Panc1 (cell line): ENCODE measurements around the gene ZNF366. TPM values are rescaled to one million over a fixed set of nuclear protein-coding genes. Genes with fewer than 3 reads are reported as not detected.

Source experiments
- ATAC-seq: fragments of 200-7000 bp; cut with Tn5 transposase; 2 replicates; pipeline ENCODE4 v1.9.1; 2020; ENCODE audit warnings: mild to moderate bottlenecking, moderate library complexity
- BruUV-seq: library from RNA; stranded (reverse); fragments of 400-500 nt; replicated peaks from 2 replicates; lab custom pipeline; 2021; lab: Mats Ljungman, UMichigan
- CTCF ChIA-PET: fragments of 300-600 bp; sonication (Branson Sonifier 250); formaldehyde crosslinking; loops from one replicate; lab custom pipeline; 2022; ENCODE audit warnings: antibody characterized with exemption; lab: Charles Lee
- POLR2A ChIA-PET: fragments of 300-600 bp; sonication (Branson Sonifier 250); formaldehyde crosslinking; loops from one replicate; lab custom pipeline; 2022; ENCODE audit warnings: antibody characterized with exemption; lab: Charles Lee
- DNase-seq: peaks from one replicate; pipeline ENCODE4 v3.0.0-alpha.2; 2010; ENCODE audit warnings: low read depth, low spot score
- H3K27ac ChIP-seq: 2 replicates; pipeline ENCODE4 v1.5.1; 2011; ENCODE audit warnings: mild to moderate bottlenecking, low read length, inconsistent platforms
- H3K27me3 ChIP-seq: fragments of 200-500 bp; sonication (Bioruptor generic); 2 replicates; pipeline ENCODE4 v1.6.0; 2014; ENCODE audit warnings: low read length, inconsistent platforms; ENCODE audit not compliant: control insufficient read depth, insufficient read depth
- H3K36me3 ChIP-seq: fragments of 200-500 bp; sonication (Bioruptor generic); 2 replicates; pipeline ENCODE4 v1.5.1; 2014; ENCODE audit warnings: inconsistent platforms, mild to moderate bottlenecking, low read length, moderate library complexity; ENCODE audit not compliant: control insufficient read depth, insufficient read depth
- H3K4me1 ChIP-seq: 2 replicates; pipeline ENCODE4 v1.5.1; 2011; ENCODE audit warnings: inconsistent platforms, mild to moderate bottlenecking, low read length, moderate library complexity; ENCODE audit not compliant: control insufficient read depth, insufficient read depth
- H3K4me3 ChIP-seq, 2 experiments: 2 replicates each; pipeline ENCODE4 v1.5.1; 2011 to 2012; ENCODE audit warnings: low read depth in 2 of 2, low read length in 2 of 2, mild to moderate bottlenecking in 2 of 2, inconsistent platforms in 1 of 2, moderate library complexity in 1 of 2
- H3K9me3 ChIP-seq: fragments of 200-500 bp; sonication (Bioruptor generic); 2 replicates; pipeline ENCODE4 v1.5.1; 2014; ENCODE audit warnings: low read depth, mild to moderate bottlenecking, inconsistent platforms, low read length, moderate library complexity; ENCODE audit not compliant: control insufficient read depth, insufficient read depth
- CTCF ChIP-seq: fragments of 450-650 bp; IDR thresholded peaks from 2 replicates; pipeline ENCODE4 v1.5.1; 2017; ENCODE audit warnings: mild to moderate bottlenecking
- POLR2AphosphoS5 ChIP-seq: IDR thresholded peaks from 2 replicates; pipeline ENCODE4 v1.6.1; 2012; ENCODE audit warnings: mild to moderate bottlenecking, low read depth, low read length, moderate library complexity
- REST ChIP-seq, 2 experiments: IDR thresholded peaks; 2 replicates each; pipeline ENCODE4 v1.6.1; 2011 to 2012; ENCODE audit warnings: low read depth in 2 of 2, control low read depth in 1 of 2, low read length in 1 of 2, mild to moderate bottlenecking in 1 of 2, moderate library complexity in 1 of 2; ENCODE audit not compliant: insufficient read depth in 1 of 2
- SIN3A ChIP-seq: IDR thresholded peaks from 2 replicates; pipeline ENCODE4 v1.6.1; 2012; ENCODE audit warnings: low read depth, mild to moderate bottlenecking, low read length, moderate library complexity, borderline replicate concordance; ENCODE audit not compliant: insufficient read depth
- TCF7L2 ChIP-seq: IDR thresholded peaks from 2 replicates; pipeline ENCODE4 v1.6.1; 2011; ENCODE audit warnings: mild to moderate bottlenecking, low read depth, low read length, inconsistent platforms
- in situ Hi-C: cut with HindIII; loops from 2 replicates; pipeline ENCODE4 v1.10.0; 2016; ENCODE audit warnings: low sequenced_read_pairs, low pct_unique_long_range_greater_than_20kb
- intact Hi-C: fragments of 100-400 bp; cut with micrococcal nuclease; formaldehyde crosslinking; loops from one replicate; pipeline ENCODE4 v1.10.0; 2022; ENCODE audit not compliant: unreplicated experiment
- total RNA-seq: library from RNA; stranded (reverse); gene quantifications from one replicate; pipeline ENCODE4 v1.2.1, GENCODE V29; 2021; ENCODE audit not compliant: unreplicated experiment

The ZNF366 gene
- total RNA-seq, 1 experiment from 2014 or later: not detected

- no peaks in the 10 kb centered on the region for H3K9me3 ChIP-seq
- DNase-seq: no peak
- ChIA-PET POLR2A (no interaction called here), CTCF (no interaction called here)
- H3K27me3 ChIP-seq: no peaks in the 10 kb centered on the region
- H3K36me3 ChIP-seq: no peaks in the 10 kb centered on the region
- no TSS peak for BruUV-seq
- intact Hi-C loops (no loop called here), in situ Hi-C loops (no loop called here)
- H3K4me3 ChIP-seq: no peak overlapping the region
- H3K27ac ChIP-seq: no peak overlapping the region
- TF ChIP-seq SIN3A: no peak
- TF ChIP-seq REST (IDR thresholded peaks at IDR 0.05; ENCODE audit: insufficient read depth in 1 of 2, low read depth in 2 of 2, low read length in 1 of 2): no peak
- no peak for TF ChIP-seq CTCF
- TF ChIP-seq TCF7L2: no peak
- no peak for TF ChIP-seq POLR2AphosphoS5
- ATAC-seq: no peak
- no peaks in the 10 kb centered on the region for H3K4me1 ChIP-seq
Measured at GRCh38 chr5:72494623-72495124, 12.5 kb downstream of the ZNF366 start.

DNA sequence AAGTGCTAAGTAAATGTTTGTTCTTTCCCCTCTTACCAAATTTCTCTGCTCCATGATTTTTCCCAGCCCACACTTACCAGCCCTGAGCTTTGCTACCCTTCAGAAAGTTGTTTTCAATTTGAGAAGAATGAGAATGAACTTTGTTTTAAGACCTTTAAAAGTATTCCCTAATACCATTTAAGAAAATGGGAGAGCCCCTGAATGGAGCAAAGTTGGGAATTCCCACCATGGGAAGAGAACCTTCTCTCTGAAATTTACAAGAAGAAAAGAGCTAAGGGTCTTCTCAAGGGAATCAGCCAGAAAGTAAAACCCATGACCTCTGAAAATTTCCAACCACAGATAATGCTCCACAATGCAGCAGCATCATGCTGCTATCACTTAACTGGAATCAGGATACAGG lies 17.7 kb downstream of the ZNF366 start:
- DNase-seq (no peak), ATAC-seq (no peak)
- in situ Hi-C loops: no loop called here
- no peaks in the 10 kb centered on the region for H3K27me3 ChIP-seq
- H3K4me1 ChIP-seq: no peaks in the 10 kb centered on the region
- intact Hi-C loops: no loop called here
- ChIA-PET CTCF (no interaction called here), POLR2A (no interaction called here)
- H3K27ac ChIP-seq: no peak overlapping the region
- no TSS peak for BruUV-seq
- H3K9me3 ChIP-seq: no peaks in the 10 kb centered on the region
- TF ChIP-seq SIN3A (no peak), POLR2AphosphoS5 (no peak), CTCF (no peak), REST (IDR thresholded peaks at IDR 0.05; ENCODE audit: insufficient read depth in 1 of 2, low read depth in 2 of 2, low read length in 1 of 2) (no peak), TCF7L2 (no peak)
- no peak overlapping the region for H3K4me3 ChIP-seq
- H3K36me3 ChIP-seq: no peaks in the 10 kb centered on the region
